ENCODE data around the gene NRXN3. TPM values are rescaled to one million over a fixed set of nuclear protein-coding genes. Genes with fewer than 3 reads are reported as not detected.

The NRXN3 gene
- total RNA-seq, 1 donor from 2014 or later = 19.8 TPM

DNA sequence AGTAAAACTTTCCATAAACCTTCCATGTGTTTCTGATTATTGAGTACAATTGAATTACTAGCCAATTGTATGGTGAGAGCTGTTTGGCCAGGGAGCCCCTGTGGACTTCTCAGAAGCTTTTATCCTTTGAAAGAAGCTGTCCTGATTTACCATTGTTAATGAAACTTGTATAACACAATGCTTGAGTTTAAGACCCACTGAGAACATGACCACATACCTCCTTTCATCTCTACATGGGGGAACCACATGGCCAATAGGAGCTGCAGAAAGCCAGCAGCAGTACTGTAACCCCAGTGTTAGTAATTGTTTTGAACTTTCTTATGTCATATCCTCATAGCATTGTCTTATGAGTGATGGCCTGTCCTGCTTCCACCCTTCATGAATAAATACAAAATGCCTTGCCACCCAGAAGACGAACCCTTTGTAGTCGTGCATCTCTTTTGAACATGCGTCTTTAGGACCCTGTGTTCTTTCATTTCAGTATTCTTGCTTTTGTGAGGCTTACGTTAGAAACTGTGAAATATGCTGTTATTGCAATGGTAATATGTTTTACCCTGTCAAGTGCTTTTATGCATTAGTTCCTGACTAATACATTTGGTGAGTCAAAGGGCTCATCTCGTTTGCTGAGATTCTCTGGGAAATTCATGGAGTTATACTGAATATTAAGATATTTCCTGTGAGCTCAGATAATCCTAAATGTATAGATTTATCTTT, 815.7 kb downstream of the NRXN3 start:
- no peak overlapping the region for H3K27ac Mint-ChIP-seq
- no peak overlapping the region for H3K4me3 Mint-ChIP-seq
- no peak for DNase-seq (ENCODE audit: extremely low spot score, unreplicated experiment)
- no peaks in the 10 kb centered on the region for H3K4me1 Mint-ChIP-seq (ENCODE audit: unreplicated experiment)
- H3K27me3 Mint-ChIP-seq = peaks cover 13% of the 10 kb centered on the region
- H3K9me3 Mint-ChIP-seq = no peaks in the 10 kb centered on the region
- no peaks in the 10 kb centered on the region for H3K36me3 Mint-ChIP-seq
- TF ChIP-seq CTCF (conservative IDR thresholded peaks at IDR 0.05) = no peak

DNA sequence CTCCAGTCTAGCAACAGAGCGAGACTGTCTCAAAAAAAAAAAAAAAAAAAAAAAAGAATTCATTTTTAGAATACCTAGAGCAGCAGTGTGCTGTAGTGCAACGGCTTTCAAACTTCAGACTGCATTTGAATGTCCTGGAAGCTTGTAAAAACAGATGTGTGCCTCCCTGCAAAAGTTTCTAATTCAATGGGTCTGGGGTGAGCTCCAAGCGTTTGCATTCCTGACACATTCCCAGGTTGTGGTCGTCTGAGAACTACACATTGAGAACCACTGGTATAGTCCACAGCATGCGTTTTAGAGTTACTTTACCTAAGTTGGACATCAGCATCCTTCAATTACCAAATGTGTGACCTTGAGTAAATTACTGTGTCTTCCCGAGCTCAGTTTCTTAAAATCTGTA, 816.8 kb downstream of the NRXN3 start:
- TF ChIP-seq CTCF (conservative IDR thresholded peaks at IDR 0.05) = no peak
- Mint-ChIP-seq H3K27me3 (peaks cover 13% of the 10 kb centered on the region), H3K9me3 (no peaks in the 10 kb centered on the region), H3K4me3 (no peak overlapping the region), H3K4me1 (ENCODE audit: unreplicated experiment) (no peaks in the 10 kb centered on the region), H3K36me3 (no peaks in the 10 kb centered on the region), H3K27ac (no peak overlapping the region)
- DNase-seq (ENCODE audit: extremely low spot score, unreplicated experiment) = no peak

- Mint-ChIP-seq H3K4me1 (ENCODE audit: unreplicated experiment) (no peaks in the 10 kb centered on the region), H3K27me3 (peaks cover 13% of the 10 kb centered on the region), H3K27ac (no peak overlapping the region), H3K9me3 (no peaks in the 10 kb centered on the region), H3K36me3 (no peaks in the 10 kb centered on the region), H3K4me3 (no peak overlapping the region)
- DNase-seq (ENCODE audit: extremely low spot score, unreplicated experiment) = no peak
- no peak for TF ChIP-seq CTCF (conservative IDR thresholded peaks at IDR 0.05)
These were observed 819.0 kb downstream of the NRXN3 start for GRCh38 chr14:78989221-78989620.

- no peak for DNase-seq (ENCODE audit: extremely low spot score, unreplicated experiment)
- Mint-ChIP-seq H3K27ac (no peak overlapping the region), H3K27me3 (peaks cover 6% of the 10 kb centered on the region), H3K36me3 (no peaks in the 10 kb centered on the region), H3K4me3 (no peak overlapping the region), H3K4me1 (ENCODE audit: unreplicated experiment) (peaks cover 4% of the 10 kb centered on the region), H3K9me3 (no peaks in the 10 kb centered on the region)
- no peak for TF ChIP-seq CTCF (conservative IDR thresholded peaks at IDR 0.05)
These were observed 822.7 kb downstream of the NRXN3 start for GRCh38 chr14:78992867-78993266.

DNA sequence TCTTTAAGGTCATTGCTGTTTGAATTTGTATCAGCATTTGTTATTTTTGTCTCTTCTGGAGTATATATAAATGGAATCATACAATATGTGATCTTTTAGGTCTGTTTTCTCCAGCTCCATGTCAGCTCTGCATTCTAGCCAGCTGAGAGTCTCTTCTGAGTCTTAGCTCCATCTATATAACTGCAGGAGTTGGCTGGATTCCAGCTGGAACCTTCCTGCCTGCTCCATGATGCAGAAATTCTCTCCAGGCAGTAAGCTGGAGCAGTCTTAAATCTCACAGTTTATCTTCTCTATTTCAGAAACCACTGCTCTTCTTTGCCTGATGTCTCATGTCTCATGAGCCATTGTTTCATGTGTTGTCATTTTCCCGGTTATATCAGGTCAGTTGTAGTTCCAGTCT, 827.6 kb downstream of the NRXN3 start:
- peaks cover 6% of the 10 kb centered on the region for H3K4me1 Mint-ChIP-seq (ENCODE audit: unreplicated experiment)
- peaks cover 3% of the 10 kb centered on the region for H3K27me3 Mint-ChIP-seq
- no peak for TF ChIP-seq CTCF (conservative IDR thresholded peaks at IDR 0.05)
- no peak overlapping the region for H3K27ac Mint-ChIP-seq
- H3K9me3 Mint-ChIP-seq = no peaks in the 10 kb centered on the region
- no peaks in the 10 kb centered on the region for H3K36me3 Mint-ChIP-seq
- no peak for DNase-seq (ENCODE audit: extremely low spot score, unreplicated experiment)
- H3K4me3 Mint-ChIP-seq = no peak overlapping the region
